ENCODE results near the gene AVPR2. TPM values are rescaled to one million over a fixed set of nuclear protein-coding genes. Genes with fewer than 3 reads are reported as not detected.

AVPR2 gene
- not detected for total RNA-seq

DNA sequence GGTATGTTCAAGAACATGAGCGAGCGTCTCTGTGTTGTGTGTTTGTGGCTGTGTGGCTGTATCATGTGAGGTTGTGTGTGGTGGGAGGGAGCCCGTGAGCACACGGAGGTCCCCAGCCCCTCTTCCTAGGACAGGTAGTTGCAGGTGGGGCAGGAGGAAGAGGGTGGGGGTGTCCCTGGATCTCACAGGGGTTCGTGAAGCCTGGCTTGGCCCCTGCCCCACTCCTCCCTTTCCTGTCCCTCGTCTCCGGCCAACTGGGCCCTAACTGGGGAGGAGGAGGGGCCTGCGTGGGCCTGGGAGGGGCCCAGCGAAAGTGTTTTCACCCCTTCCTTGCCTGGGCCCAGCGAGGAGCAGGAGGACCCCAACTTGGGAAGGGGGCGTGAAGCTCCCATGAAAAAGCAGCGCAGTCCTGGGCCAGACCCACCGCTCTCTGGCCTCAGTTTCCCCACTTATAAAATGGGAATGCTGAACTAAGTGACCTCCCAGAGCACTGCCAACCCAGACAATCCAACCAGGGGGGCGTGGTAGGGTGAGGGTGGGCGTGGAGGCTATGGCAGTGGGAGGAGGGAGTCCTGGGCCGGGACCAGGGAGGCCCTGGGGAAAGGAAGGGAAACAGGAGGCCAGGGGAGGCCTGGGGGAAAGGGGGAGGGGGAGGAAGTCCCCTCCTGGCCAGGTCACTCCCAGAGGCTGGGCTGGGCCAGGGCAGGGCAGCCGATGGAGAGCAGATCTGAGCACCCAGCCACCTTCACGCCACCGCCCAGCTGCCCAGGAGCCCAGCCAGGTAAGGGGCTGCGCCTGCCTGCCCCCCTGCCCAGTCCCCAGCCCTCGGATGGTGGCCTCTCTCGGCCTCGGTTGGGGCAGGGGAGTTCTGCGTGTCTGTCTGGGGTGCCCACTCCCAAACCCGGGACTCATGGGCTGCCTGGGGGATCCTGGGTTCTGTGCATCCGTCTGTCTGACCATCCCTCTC lies at the start of gene AVPR2:
Gene AVPR2, plus strand, starts transcription at position 683 of the 967 bp plus-strand sequence. CDS start 473 bp downstream, outside the sequence.
- H3K36me3 Mint-ChIP-seq, result no peaks in the 10 kb centered on the region
- peaks cover 0 to 5% of the 10 kb centered on the region in 2 donors for H3K27me3 Mint-ChIP-seq
- H3K27ac Mint-ChIP-seq, result peak within 1 kb of the TSS; percentile 7 to 12
- H3K4me3 Mint-ChIP-seq, result peak within 1 kb of the TSS; percentile 22
- no peaks in the 10 kb centered on the region for H3K9me3 Mint-ChIP-seq
- ATAC-seq, result no peak
- peaks cover 33 to 45% of the 10 kb centered on the region in 2 donors for H3K4me1 Mint-ChIP-seq (ENCODE audit: low read depth in 2 of 2)
- peak; percentile 59 for DNase-seq (ENCODE audit: low spot score)

DNA sequence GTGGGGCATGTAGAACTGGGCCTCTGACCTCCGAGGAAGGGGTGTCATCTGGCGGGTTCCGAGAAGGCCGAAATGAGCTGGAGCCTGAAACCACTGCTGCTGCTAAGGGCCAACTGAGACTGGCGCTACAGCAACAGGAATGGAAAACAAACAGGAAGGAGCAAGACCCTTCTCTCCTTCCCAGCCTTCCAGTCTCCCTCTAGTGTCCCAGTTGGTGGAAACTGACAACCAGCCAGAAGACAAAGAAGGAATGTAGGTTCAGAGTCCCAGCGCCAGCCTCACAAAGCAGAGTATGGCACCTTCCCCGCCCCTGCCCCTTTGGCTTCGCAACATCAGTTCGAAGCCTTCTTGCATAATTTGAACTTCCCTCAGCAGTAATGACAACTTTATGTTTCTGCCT lies 49.8 kb upstream of the AVPR2 start:
- ATAC-seq, result no peak
- peaks cover 10 to 14% of the 10 kb centered on the region in 2 donors for H3K4me1 Mint-ChIP-seq (ENCODE audit: low read depth in 2 of 2)
- H3K4me3 Mint-ChIP-seq, result no peak overlapping the region
- peaks cover 0 to 18% of the 10 kb centered on the region in 2 donors for H3K27me3 Mint-ChIP-seq
- H3K36me3 Mint-ChIP-seq, result no peaks in the 10 kb centered on the region
- H3K27ac Mint-ChIP-seq, result no peak overlapping the region
- no peaks in the 10 kb centered on the region for H3K9me3 Mint-ChIP-seq
- no peak for DNase-seq (ENCODE audit: low spot score)

DNA sequence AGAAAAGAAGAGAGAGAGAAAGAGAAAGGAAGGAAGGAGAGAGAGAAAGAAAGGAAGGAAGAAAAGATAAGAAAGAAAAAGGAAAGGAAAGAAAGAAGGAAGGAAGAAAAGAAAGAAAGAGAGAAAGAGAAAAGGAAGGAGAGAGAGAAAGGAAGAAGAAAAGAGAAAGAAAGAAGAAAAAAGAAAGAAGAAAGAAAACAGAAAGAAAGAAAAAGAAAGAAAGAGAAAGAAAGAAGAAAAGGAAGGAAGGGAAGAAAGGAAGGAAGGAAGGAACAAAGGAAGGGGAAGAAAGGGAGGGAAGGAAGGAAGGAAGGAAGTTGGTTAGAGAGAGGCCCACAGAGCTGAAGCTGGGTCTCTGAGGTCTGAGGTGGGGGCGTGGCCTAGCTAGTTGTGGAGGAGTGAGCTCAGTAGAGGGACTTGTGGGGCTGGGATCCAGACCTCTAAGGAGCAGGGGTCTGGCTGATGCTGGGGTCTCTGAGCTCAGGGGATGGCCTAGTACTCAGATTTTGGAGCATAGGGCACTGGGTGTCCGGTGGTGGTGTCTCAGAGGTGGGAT lies 47.0 kb upstream of the AVPR2 start:
- no peak for ATAC-seq
- Mint-ChIP-seq H3K4me1 (ENCODE audit: low read depth in 2 of 2) (peaks cover 10 to 14% of the 10 kb centered on the region in 2 donors), H3K4me3 (no peak overlapping the region), H3K36me3 (no peaks in the 10 kb centered on the region), H3K9me3 (no peaks in the 10 kb centered on the region), H3K27ac (no peak overlapping the region), H3K27me3 (peaks cover 0 to 12% of the 10 kb centered on the region in 2 donors)
- no peak for DNase-seq (ENCODE audit: low spot score)

DNA sequence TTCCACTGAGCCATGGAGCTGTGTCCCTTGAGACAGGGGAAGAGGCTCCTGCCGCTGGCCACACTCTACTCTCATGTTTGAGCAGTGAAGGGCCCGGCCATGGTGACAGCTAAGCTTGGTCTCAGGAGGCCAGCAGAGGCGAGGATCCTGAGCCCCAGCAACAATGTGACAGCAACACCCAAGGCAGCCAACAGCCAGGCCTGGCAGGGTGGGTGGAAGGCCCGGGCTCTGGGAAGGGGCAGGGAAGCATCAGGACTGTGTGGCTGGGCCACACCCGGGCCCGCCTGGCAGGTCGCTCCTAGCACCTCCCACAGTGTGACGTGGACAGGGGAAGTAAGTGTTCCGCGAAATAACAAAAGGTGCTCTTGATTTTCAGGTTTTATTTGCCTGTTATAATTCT lies 43.3 kb upstream of the AVPR2 start:
- Mint-ChIP-seq H3K9me3 (no peaks in the 10 kb centered on the region), H3K27me3 (peaks cover 0 to 9% of the 10 kb centered on the region in 2 donors), H3K4me3 (no peak overlapping the region), H3K4me1 (ENCODE audit: low read depth in 2 of 2) (peaks cover 10 to 14% of the 10 kb centered on the region in 2 donors), H3K27ac (no peak overlapping the region), H3K36me3 (no peaks in the 10 kb centered on the region)
- no peak for ATAC-seq
- DNase-seq (ENCODE audit: low spot score), result peak; percentile 49

DNA sequence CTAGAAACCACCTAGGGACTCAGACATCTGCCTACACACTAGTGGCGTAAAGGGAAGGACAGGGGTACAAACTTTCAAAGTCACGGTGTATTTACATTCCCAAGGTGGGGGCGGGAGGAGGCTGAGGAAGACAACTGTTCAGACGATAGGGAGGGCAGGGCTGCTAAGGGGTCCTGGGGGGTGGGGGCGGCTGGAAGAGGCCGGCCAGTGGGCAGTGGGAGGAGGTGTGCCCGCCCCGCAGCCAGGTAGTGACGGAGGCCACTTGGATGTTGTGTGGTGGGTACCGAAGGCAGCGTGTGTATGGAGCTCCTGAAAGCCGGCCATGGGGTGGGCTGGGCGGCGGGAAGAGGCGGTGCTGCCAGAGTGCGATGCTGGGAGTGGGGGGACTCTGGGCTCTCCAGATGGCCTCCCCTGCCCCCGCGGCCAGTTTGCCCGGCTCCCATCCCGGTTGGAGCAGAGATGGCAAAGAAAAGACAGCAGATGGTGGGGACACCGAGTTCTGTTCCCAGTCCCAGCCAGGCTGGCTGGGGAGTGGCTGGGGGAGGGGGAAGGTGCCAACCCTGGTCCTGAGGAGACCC lies 42.7 kb upstream of the AVPR2 start:
- no peaks in the 10 kb centered on the region for H3K9me3 Mint-ChIP-seq
- no peaks in the 10 kb centered on the region for H3K36me3 Mint-ChIP-seq
- peak; percentile 44 for DNase-seq (ENCODE audit: low spot score)

DNA sequence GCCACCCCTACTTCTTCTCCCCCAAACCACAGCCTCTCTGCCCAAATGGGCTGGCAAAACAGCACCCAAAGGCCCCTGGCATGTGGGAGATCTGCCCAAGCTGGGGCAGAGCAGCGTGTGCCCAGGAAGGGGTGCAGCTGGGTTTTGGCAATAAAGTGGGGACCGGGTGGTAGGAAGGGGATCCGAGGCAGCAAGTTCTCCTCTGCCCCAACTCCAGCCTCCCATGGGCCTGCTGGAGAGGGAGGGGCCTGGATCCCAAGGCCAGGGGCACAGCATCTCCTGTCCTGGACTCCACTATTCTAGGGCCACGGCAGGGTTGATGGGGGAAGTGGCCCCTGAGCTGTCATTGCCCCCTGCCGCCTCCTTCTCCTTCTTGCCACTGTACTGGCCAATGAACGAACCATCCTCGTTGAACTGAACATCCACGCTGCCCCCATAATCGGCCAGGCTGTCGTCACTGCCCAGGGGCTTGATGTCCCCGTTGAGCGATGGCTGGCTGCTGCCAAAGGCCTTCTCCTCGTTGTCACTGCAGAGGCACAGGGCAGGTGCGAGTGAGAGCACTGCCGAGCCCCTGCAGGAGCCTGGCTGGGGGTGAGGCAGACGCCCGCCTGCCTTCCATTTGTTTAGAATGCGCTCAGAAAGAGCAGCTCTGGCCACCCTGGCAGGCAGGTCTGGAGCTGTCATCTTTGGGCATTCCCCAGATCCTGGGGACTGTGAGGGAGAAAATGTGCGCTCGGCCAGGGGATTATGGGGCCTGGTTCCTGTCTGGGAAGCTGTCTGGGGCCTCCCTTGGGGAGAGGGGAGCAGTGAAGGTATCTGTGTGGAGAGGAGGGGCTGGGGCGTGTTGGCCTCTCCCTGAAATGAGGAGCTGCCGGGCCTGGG lies 41.9 kb upstream of the AVPR2 start:
- DNase-seq (ENCODE audit: low spot score) (no peak), ATAC-seq (no peak)
- Mint-ChIP-seq H3K4me1 (ENCODE audit: low read depth in 2 of 2) (peaks cover 1 to 2% of the 10 kb centered on the region in 2 donors), H3K27ac (no peak overlapping the region), H3K4me3 (no peak overlapping the region), H3K27me3 (peaks cover 0 to 9% of the 10 kb centered on the region in 2 donors), H3K9me3 (no peaks in the 10 kb centered on the region), H3K36me3 (no peaks in the 10 kb centered on the region)

More for the DNA sequence above, 42.7 kb upstream of the AVPR2 start:
- H3K27me3 Mint-ChIP-seq, result peaks cover 0 to 9% of the 10 kb centered on the region in 2 donors
- ATAC-seq, result no peak
- no peak overlapping the region for H3K4me3 Mint-ChIP-seq
- peaks cover 9 to 10% of the 10 kb centered on the region in 2 donors for H3K4me1 Mint-ChIP-seq (ENCODE audit: low read depth in 2 of 2)
- H3K27ac Mint-ChIP-seq, result no peak overlapping the region

DNA sequence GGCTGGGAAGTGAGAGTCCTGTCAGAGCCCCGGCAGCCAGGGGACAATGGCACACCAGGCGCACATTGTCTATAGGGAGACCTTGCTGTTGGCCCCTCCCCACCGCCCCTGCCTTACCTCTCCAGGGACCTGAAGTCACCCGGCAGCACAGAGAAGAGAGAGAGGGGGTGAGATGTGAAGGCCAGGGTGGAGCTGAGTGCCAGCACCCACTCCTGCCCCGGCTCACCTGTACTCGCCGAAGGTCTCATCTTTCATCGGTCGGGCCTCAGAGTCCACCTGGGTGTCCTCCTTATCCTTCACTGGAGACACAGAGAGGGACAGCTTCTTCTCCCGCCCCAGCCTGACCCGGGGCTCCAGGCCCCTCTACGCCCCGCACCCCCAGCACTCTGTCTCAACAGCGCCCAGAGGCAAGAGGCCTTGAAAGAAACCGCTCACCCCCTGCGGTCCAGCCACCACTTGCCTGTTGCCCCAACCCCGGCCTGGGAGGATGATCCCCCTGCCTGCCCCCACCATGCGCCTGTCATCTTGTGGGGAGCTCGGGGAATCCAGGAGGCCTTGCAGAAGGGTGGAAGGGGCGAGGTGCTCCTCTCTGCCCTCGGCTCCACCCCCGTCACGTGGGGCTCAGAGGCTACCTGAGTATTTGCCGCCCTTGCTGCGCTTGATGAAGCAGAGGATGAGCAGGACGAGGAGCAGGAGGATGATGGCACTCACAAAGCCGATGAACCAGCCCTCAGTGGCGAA lies 41.1 kb upstream of the AVPR2 start:
- Mint-ChIP-seq H3K27ac (no peak overlapping the region), H3K9me3 (no peaks in the 10 kb centered on the region), H3K4me1 (ENCODE audit: low read depth in 2 of 2) (no peaks in the 10 kb centered on the region), H3K27me3 (peaks cover 0 to 9% of the 10 kb centered on the region in 2 donors), H3K36me3 (no peaks in the 10 kb centered on the region), H3K4me3 (no peak overlapping the region)
- DNase-seq (ENCODE audit: low spot score), result no peak
- no peak for ATAC-seq

DNA sequence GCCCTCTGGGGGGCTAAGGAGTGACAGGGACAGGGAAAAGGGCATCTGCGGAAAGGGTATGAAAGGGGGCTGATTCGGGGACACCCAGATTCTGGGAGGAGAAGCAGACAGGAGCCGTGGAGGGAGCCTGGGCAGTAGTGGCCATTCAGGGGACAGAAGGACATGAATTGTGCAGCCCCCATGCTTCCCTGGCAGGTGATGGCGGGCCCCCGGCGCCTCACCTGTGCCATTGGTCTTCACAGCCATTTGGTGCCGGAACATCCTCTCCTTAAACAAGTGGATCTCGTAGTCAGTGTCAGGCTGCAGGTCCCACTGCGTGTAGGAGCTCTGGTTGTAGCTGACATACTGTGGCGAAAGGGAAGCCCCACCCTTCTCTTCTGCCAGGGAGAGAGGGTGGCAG lies 40.4 kb upstream of the AVPR2 start:
- DNase-seq (ENCODE audit: low spot score) (no peak), ATAC-seq (no peak)
- H3K36me3 Mint-ChIP-seq, result no peaks in the 10 kb centered on the region
- H3K4me1 Mint-ChIP-seq (ENCODE audit: low read depth in 2 of 2), result no peaks in the 10 kb centered on the region
- H3K27me3 Mint-ChIP-seq, result peaks cover 0 to 7% of the 10 kb centered on the region in 2 donors
- no peak overlapping the region for H3K27ac Mint-ChIP-seq
- H3K4me3 Mint-ChIP-seq, result no peak overlapping the region
- H3K9me3 Mint-ChIP-seq, result no peaks in the 10 kb centered on the region

DNA sequence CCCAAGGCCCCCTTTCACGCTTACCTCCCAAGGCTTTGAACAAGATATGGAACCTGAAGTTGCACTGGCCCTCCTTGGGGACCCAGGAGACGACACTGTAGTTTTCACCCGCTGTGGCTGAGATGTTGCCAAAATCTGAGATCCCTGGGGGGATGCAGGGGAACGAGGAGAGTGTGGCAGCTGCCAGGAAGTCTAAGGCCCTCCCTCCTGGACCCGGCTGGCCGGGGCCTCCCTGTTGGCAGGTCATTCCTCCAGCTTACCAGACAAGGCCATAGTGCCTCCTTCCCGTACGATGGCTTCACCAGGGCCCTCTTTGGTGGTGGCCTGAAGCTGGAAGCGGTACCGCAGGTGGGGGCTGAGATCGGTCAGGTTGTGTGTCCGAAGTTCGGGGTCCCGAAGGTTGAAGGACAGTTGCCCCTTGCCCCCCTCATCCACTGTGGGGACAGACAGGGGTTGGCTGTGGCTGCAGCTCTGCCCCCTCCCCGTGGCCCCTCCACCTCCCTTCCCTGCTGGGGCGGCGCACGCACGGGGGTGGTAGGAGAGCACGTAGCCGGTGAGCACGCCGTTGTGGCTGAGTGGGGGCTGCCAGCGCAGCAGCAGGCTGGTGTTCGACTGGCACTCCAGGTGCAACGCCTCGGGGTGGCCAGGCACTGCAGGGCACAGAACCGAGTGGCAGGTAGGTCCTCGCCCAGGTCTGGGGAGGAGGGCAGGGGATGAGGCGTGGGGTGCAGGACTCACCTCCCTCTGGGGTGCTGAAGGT lies 39.7 kb upstream of the AVPR2 start:
- no peak for ATAC-seq
- Mint-ChIP-seq H3K27me3 (peaks cover 0 to 3% of the 10 kb centered on the region in 2 donors), H3K36me3 (no peaks in the 10 kb centered on the region), H3K4me1 (ENCODE audit: low read depth in 2 of 2) (no peaks in the 10 kb centered on the region), H3K9me3 (no peaks in the 10 kb centered on the region), H3K27ac (no peak overlapping the region), H3K4me3 (no peak overlapping the region)
- DNase-seq (ENCODE audit: low spot score), result no peak

DNA sequence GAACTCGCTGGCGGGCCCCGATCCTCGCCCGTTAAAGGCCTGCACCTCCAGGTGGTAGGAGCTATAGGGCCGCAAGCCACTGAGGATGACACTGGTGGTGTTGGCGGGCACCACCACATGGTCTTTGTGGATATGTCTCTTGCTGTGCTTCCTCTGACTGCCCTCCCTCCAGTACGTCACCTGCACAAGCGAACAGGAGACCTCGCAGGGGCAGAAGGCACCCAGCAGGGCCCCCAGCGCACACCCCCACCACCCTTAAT lies 39.2 kb upstream of the AVPR2 start:
- DNase-seq (ENCODE audit: low spot score), result no peak
- H3K9me3 Mint-ChIP-seq, result no peaks in the 10 kb centered on the region
- no peaks in the 10 kb centered on the region for H3K36me3 Mint-ChIP-seq
- peaks cover 0 to 3% of the 10 kb centered on the region in 2 donors for H3K27me3 Mint-ChIP-seq
- H3K4me3 Mint-ChIP-seq, result no peak overlapping the region
- H3K27ac Mint-ChIP-seq, result no peak overlapping the region
- H3K4me1 Mint-ChIP-seq (ENCODE audit: low read depth in 2 of 2), result no peaks in the 10 kb centered on the region
- ATAC-seq, result no peak

DNA sequence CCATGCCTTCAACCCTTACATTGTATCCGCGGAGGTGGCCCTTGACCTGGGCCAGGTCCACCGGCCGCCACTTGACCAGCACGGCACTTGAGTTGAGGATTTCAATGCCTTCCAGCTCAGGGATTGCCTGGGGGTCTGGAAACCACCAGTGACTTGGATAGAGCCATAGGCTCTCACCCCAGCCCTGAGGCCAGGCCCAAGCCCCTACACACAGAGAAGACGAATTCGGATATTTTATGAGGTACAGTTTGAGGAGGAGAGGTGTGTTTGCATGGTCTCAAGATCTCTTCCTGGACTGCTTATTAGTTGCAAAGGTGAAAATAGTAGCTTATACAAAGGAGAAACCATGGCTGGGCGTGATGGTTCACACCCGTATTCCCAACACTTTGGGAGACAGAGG lies 38.8 kb upstream of the AVPR2 start:
- H3K4me3 Mint-ChIP-seq, result no peak overlapping the region
- peaks cover 0 to 2% of the 10 kb centered on the region in 2 donors for H3K27me3 Mint-ChIP-seq
- no peak for ATAC-seq
- no peak for DNase-seq (ENCODE audit: low spot score)
- H3K27ac Mint-ChIP-seq, result no peak overlapping the region
- H3K36me3 Mint-ChIP-seq, result no peaks in the 10 kb centered on the region
- no peaks in the 10 kb centered on the region for H3K9me3 Mint-ChIP-seq
- H3K4me1 Mint-ChIP-seq (ENCODE audit: low read depth in 2 of 2), result no peaks in the 10 kb centered on the region

DNA sequence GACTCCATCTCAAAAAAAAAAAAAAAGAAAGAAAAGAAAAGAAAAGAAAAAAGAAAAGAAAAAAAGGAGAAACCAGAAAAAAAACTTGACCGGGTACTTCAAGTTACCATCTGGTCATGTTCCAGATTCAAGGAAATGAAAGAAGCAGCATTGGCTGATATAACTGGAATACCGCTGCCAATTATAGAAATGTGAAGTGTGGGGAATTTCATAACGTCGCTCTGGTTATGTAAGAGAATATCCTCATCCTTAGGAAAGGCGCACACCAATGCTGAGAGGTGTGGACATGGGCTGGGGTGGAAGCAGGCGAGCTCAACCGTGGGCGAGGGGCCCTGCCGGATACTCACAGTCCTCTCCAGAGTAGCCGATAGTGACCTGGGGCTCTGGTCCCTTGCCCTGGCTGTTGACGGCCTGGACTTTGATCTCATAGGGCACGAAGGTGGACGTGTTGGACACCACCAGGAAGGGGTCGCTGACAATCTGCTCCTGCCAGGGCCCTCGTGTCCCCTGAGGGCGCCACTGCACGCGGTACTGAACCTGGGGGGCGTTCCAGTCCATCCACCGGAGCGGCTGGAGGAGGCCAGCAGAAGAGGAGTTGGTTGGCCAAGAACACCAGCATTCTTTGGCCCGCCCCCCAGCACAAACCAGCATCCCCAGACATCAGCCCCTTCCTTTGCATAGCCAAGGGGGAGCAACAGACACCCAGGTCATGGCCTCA lies 38.0 kb upstream of the AVPR2 start:
- ATAC-seq, result no peak
- no peak overlapping the region for H3K4me3 Mint-ChIP-seq
- H3K9me3 Mint-ChIP-seq, result no peaks in the 10 kb centered on the region
- H3K36me3 Mint-ChIP-seq, result no peaks in the 10 kb centered on the region
- no peaks in the 10 kb centered on the region for H3K4me1 Mint-ChIP-seq (ENCODE audit: low read depth in 2 of 2)
- no peak for DNase-seq (ENCODE audit: low spot score)
- H3K27ac Mint-ChIP-seq, result no peak overlapping the region
- no peaks in the 10 kb centered on the region for H3K27me3 Mint-ChIP-seq
